NCI-H446 treated with DMSO at 0.1 percent for 48 hours (cell line): Measurements from ENCODE around the gene DISP2.

Source experiments
- DNase-seq: peaks from one replicate; lab custom pipeline; 2025; lab: John Stamatoyannopoulos, UW

DISP2 gene

GRCh38 chr15:40427188-40427587 is 69.2 kb downstream of the DISP2 start:
- no peak for DNase-seq

GRCh38 chr15:40428185-40428584 is 70.2 kb downstream of the DISP2 start:
- no peak for DNase-seq
